ENCODE measurements around the gene QSOX2.

The QSOX2 gene

GRCh38 chr9:136245219-136246150 lies at the start of gene QSOX2:
Gene QSOX2, minus strand, starts transcription at chr9:136245812. Its CDS starts 9 bp downstream, at chr9:136245803.
- peak; percentile 52 to 71 for DNase-seq

- DNase-seq = no peak
Observed at GRCh38 chr9:136295055-136295454, 49.4 kb upstream of the QSOX2 start.

- DNase-seq = no peak
Observed at GRCh38 chr9:136294437-136294836, 48.8 kb upstream of the QSOX2 start.

GRCh38 chr9:136293476-136294077 lies 48.0 kb upstream of the QSOX2 start:
- DNase-seq = no peak

- no peak for DNase-seq
Observed at GRCh38 chr9:136292591-136293448, 47.2 kb upstream of the QSOX2 start.

GRCh38 chr9:136292026-136292538 lies 46.5 kb upstream of the QSOX2 start:
- no peak for DNase-seq

GRCh38 chr9:136291306-136292025 lies 45.9 kb upstream of the QSOX2 start:
- no peak for DNase-seq

- no peak for DNase-seq
Observed at GRCh38 chr9:136290508-136291000, 44.9 kb upstream of the QSOX2 start.

GRCh38 chr9:136289651-136290507 lies 44.3 kb upstream of the QSOX2 start:
- no peak for DNase-seq

GRCh38 chr9:136287960-136288753 lies 42.5 kb upstream of the QSOX2 start:
- no peak for DNase-seq

GRCh38 chr9:136286987-136287379 lies 41.4 kb upstream of the QSOX2 start:
- DNase-seq = no peak

- no peak for DNase-seq
Observed at GRCh38 chr9:136286359-136286986, 40.9 kb upstream of the QSOX2 start.

GRCh38 chr9:136285501-136286358 lies 40.1 kb upstream of the QSOX2 start:
- no peak for DNase-seq

- DNase-seq = no peak
Observed at GRCh38 chr9:136284951-136285350, 39.3 kb upstream of the QSOX2 start.

- no peak for DNase-seq
Observed at GRCh38 chr9:136284311-136284710, 38.7 kb upstream of the QSOX2 start.

GRCh38 chr9:136283291-136284235 lies 38.0 kb upstream of the QSOX2 start:
- DNase-seq = peak; percentile 52 to 62

- DNase-seq = no peak
Observed at GRCh38 chr9:136282272-136282861, 36.8 kb upstream of the QSOX2 start.

Measured in Kasumi-1 (cell line).